Activated effector memory CD4-positive, alpha-beta T cell treated with anti-CD3 and anti-CD28 coated beads, Interleukin-2, amount 50 U/mL, for 16 hours (primary cell): ENCODE data around the gene IGBP1.
"Not testable (repeated sequence)": the region's sequence is repeated elsewhere in the genome, so short reads cannot be mapped to it uniquely, and the experiment has no call there.

Experiments used
- DNase-seq: peaks from one replicate; pipeline ENCODE4 v3.0.0-alpha.2; 2020

Gene IGBP1

GRCh38 chrX:70133303-70134115 lies at the start of gene IGBP1:
Gene IGBP1, plus strand, starts transcription at chrX:70133447. Its CDS starts 501 bp downstream, at chrX:70133948.
- peak; percentile 90 for DNase-seq

GRCh38 chrX:70084592-70085240 lies 48.5 kb upstream of the IGBP1 start:
- no peak for DNase-seq

GRCh38 chrX:70087857-70088630 lies 45.2 kb upstream of the IGBP1 start:
- DNase-seq = no peak

- no peak for DNase-seq
Observed at GRCh38 chrX:70088751-70089150, 44.5 kb upstream of the IGBP1 start.

GRCh38 chrX:70089604-70090297 lies 43.5 kb upstream of the IGBP1 start:
- no peak for DNase-seq

GRCh38 chrX:70092247-70092646 lies 41.0 kb upstream of the IGBP1 start:
- no peak for DNase-seq

GRCh38 chrX:70096052-70096451 lies 37.2 kb upstream of the IGBP1 start:
- DNase-seq = no peak

GRCh38 chrX:70105229-70105628 lies 28.0 kb upstream of the IGBP1 start:
- no peak for DNase-seq

- not testable (repeated sequence) for DNase-seq
Observed at GRCh38 chrX:70111436-70112026, 21.7 kb upstream of the IGBP1 start.

- DNase-seq = no peak
Observed at GRCh38 chrX:70117738-70118137, 15.5 kb upstream of the IGBP1 start.

- not testable (repeated sequence) for DNase-seq
Observed at GRCh38 chrX:70123014-70123413, 10.2 kb upstream of the IGBP1 start.

- DNase-seq = no peak
Observed at GRCh38 chrX:70124678-70125077, 8.6 kb upstream of the IGBP1 start.

- DNase-seq = no peak
Observed at GRCh38 chrX:70128071-70128470, 5.2 kb upstream of the IGBP1 start.

GRCh38 chrX:70129816-70130215 lies 3.4 kb upstream of the IGBP1 start:
- no peak for DNase-seq

- DNase-seq = no peak
Observed at GRCh38 chrX:70132224-70132623, 1.0 kb upstream of the IGBP1 start.

- no peak for DNase-seq
Observed at GRCh38 chrX:70132877-70133302, 357 bp upstream of the IGBP1 start.

- no peak for DNase-seq
Observed at GRCh38 chrX:70134116-70134477, 850 bp downstream of the IGBP1 start.

GRCh38 chrX:70138622-70139021 lies 5.4 kb downstream of the IGBP1 start:
- DNase-seq = no peak

GRCh38 chrX:70139736-70140135 lies 6.5 kb downstream of the IGBP1 start:
- DNase-seq = no peak

- DNase-seq = no peak
Observed at GRCh38 chrX:70141373-70141772, 8.1 kb downstream of the IGBP1 start.

- DNase-seq = no peak
Observed at GRCh38 chrX:70166601-70167590, 33.6 kb downstream of the IGBP1 start.
